Measurements from ENCODE around the gene CCR3.

CCR3 gene

GRCh38 chr3:46200211-46200610, 42.0 kb upstream of the CCR3 start:
- no peak for TF ChIP-seq POLR2A (IDR thresholded peaks at IDR 0.05; ENCODE audit: extremely low read depth, insufficient read length)
- TF ChIP-seq CTCF (IDR thresholded peaks at IDR 0.05; ENCODE audit: low read depth, low read length) = no peak
- no peak for TF ChIP-seq MYC (IDR thresholded peaks at IDR 0.05; ENCODE audit: low read depth, low read length)
- TF ChIP-seq, protein P1, sequence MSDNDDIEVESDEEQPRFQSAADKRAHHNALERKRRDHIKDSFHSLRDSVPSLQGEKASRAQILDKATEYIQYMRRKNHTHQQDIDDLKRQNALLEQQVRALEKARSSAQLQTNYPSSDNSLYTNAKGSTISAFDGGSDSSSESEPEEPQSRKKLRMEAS (IDR thresholded peaks at IDR 0.05; ENCODE audit: low read depth, low read length) = no peak
- H3K4me3 ChIP-seq (ENCODE audit: low read depth, low read length) = no peak overlapping the region
- DNase-seq (ENCODE audit: low read depth) = no peak

DNA sequence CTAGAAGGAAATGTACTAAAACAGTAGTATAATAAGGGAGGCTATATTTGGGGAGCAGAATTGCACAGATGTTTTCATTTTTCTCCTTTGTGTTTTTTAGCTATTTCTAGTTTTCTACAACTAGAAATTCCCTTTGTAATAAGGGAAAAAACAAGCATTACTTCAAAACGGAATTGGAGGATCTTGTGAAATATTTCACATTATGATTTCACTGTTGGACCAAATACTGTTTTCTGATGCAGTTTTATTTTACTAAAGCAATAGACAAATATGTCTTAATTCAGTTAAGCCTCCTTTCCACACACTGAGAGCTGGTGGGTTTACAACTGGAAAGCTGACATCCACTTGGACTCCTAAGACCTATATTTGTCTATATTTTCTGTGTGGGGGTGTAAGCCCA, 41.5 kb upstream of the CCR3 start:
- TF ChIP-seq CTCF (IDR thresholded peaks at IDR 0.05; ENCODE audit: low read depth, low read length) = no peak
- TF ChIP-seq MYC (IDR thresholded peaks at IDR 0.05; ENCODE audit: low read depth, low read length) = no peak
- TF ChIP-seq, protein P1 (IDR thresholded peaks at IDR 0.05; ENCODE audit: low read depth, low read length) = no peak
- no peak overlapping the region for H3K4me3 ChIP-seq (ENCODE audit: low read depth, low read length)

DNA sequence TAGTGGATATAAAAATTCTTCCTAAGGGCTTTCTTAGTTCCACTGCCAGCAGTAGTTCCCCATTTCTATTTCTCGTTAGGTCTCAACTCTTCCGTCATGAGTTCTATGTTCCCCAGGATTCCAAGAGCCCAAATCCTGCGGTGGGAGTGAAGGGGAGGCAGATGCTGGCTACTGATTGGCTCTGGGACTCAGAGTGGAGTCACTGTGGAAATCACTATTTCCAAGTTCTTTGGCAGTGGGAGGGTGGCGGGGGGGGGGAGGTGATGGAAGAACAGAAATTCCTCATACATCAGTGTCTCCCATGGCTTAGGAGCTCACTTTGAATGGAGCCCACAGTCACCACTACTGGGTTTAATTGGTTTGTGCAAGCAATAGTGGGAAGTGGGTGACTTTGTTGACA, 39.7 kb upstream of the CCR3 start:
- TF ChIP-seq CTCF (IDR thresholded peaks at IDR 0.05; ENCODE audit: low read depth, low read length) (no peak), MYC (IDR thresholded peaks at IDR 0.05; ENCODE audit: low read depth, low read length) (no peak)
- DNase-seq (ENCODE audit: low read depth) = no peak
- no peak overlapping the region for H3K4me3 ChIP-seq (ENCODE audit: low read depth, low read length)

More for the DNA sequence above, 41.5 kb upstream of the CCR3 start:
- no peak for DNase-seq (ENCODE audit: low read depth)

DNA sequence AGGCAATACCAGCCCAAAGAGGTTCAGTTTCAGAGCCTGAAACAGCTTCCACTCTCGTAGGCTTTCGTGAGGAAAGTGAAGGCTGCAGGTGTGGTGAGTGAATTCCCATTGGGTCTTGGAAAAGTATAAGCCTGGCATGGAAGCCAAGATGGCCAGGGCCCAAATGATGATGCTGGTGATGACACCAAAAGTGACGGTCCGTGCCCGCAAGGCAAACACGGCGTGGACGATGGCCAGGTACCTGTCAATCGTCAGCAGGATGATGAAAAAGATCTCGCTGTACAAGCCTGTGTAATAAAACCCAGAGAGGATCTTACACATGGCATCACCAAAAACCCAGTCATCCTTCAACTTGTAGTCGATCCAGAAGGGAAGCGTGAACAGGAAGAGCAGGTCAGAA, 38.6 kb upstream of the CCR3 start:
- no peak overlapping the region for H3K4me3 ChIP-seq (ENCODE audit: low read depth, low read length)
- no peak for TF ChIP-seq POLR2A (IDR thresholded peaks at IDR 0.05; ENCODE audit: extremely low read depth, insufficient read length)
- TF ChIP-seq, protein P1 (IDR thresholded peaks at IDR 0.05; ENCODE audit: low read depth, low read length) = no peak
- no peak for TF ChIP-seq CTCF (IDR thresholded peaks at IDR 0.05; ENCODE audit: low read depth, low read length)
- no peak for TF ChIP-seq MYC (IDR thresholded peaks at IDR 0.05; ENCODE audit: low read depth, low read length)
- no peak for DNase-seq (ENCODE audit: low read depth)

DNA sequence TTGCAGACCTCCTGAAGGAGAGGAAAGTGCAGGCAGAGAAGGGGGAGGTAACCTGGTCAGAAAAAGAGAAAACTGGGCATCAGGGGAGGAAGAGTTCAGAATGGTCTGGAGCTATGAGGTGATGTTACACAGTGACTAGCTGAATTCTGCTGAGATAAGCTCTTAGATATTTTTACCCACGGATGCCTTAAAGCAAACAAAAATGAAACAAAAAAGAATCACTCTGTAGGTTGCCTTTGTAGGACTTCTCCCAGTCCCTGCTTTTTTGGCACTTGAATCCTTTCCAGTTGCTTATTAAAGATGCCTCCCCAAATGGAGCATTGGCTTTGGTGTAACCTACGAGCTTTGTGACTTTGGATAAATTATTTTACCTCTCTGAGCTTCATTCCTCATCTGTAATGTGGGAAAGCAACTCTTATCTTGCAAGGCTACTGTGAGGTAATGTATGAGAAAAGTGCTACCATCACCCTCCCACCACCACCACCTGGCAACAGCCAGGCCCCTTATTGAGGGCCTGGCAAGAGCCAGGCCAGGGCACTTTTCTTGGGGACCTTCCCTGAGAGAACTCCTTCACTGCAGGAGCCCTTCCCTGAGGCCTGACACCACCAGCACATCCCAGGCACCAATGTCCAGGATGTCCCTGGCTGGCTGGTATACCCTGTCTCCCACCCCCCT, 36.8 kb upstream of the CCR3 start:
- no peak for DNase-seq (ENCODE audit: low read depth)
- TF ChIP-seq MYC (IDR thresholded peaks at IDR 0.05; ENCODE audit: low read depth, low read length) = no peak
- TF ChIP-seq, protein P1 (IDR thresholded peaks at IDR 0.05; ENCODE audit: low read depth, low read length) = no peak
- no peak for TF ChIP-seq POLR2A (IDR thresholded peaks at IDR 0.05; ENCODE audit: extremely low read depth, insufficient read length)
- no peak for TF ChIP-seq CTCF (IDR thresholded peaks at IDR 0.05; ENCODE audit: low read depth, low read length)
- H3K4me3 ChIP-seq (ENCODE audit: low read depth, low read length) = no peak overlapping the region
